Activated CD4-positive, CD25-positive, alpha-beta regulatory T cell treated with anti-CD3 and anti-CD28 coated beads, Interleukin-2, amount 50 U/mL, for 24 hours (primary cell): Measurements from ENCODE around the gene TMPRSS9.
"Not testable (repeated sequence)": the region's sequence is repeated elsewhere in the genome, so short reads cannot be mapped to it uniquely, and the experiment has no call there.

ENCODE experiments used
- ATAC-seq, 2 donors: fragments of 150-1000 bp; cut with Tn5 transposase; one replicate each; pipeline ENCODE4 v1.10.0; 2021; ENCODE audit warnings: mild to moderate bottlenecking in 1 of 2, moderate library complexity in 1 of 2

TMPRSS9 gene

DNA sequence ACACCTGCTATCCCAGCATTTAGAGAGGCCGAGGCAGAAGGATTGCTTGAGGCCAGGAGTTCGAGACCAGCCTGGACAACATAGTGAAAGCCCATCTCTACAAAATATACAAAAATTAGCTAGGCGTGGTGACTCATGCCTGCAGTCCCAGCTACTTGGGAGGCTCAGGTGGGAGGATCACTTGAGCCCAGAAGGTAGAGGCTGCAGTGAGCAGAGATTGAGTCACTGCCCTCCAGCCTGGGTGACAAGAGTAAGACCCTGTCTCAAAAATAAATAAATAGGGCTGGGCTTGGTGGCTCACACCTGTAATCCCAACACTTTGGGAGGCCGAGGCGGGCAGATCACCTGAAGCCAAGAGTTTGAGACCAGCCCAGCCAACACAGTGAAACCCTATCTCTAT, 103.6 kb downstream of the TMPRSS9 start:
- not testable (repeated sequence) for ATAC-seq

DNA sequence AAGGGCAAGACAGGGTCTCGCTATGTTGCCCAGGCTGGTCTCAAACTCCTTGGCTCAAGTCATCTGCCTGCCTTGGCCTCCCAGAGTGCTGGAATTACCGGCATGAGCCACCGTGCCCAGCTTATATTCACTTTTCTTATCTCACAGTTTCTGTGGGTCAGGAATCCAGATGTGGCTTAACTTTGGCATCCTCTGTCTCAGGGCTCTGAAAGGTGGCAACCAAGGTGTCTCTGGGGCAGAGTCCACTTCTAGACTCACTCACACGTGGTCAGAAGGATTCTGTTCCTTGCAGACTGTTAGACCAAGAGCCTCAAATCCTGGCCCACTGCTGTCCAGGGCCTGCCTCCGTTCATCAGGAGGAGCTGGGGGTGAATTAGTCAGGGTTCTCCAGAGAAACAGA, 104.3 kb downstream of the TMPRSS9 start:
- ATAC-seq: no peak

DNA sequence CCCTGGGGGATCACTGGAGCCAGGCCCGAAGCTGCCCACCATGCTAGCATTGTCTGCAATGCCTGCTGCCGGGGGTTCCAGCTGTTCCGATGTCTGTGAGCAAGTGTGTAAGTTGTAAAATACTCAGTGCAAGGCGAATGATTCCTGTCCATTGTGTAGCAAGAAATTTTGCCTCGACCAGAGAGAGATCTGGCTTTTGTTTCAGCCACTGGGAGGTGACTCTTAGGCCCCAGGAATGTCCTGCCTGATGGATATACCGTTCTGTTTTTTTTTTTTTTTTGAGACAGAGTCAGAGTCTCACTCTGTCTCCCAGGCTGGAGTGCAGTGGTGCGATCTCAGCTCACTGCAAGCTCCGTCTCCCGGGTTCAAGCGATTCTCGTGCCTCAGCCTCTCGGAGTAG, 108.5 kb downstream of the TMPRSS9 start:
- ATAC-seq: no peak

DNA sequence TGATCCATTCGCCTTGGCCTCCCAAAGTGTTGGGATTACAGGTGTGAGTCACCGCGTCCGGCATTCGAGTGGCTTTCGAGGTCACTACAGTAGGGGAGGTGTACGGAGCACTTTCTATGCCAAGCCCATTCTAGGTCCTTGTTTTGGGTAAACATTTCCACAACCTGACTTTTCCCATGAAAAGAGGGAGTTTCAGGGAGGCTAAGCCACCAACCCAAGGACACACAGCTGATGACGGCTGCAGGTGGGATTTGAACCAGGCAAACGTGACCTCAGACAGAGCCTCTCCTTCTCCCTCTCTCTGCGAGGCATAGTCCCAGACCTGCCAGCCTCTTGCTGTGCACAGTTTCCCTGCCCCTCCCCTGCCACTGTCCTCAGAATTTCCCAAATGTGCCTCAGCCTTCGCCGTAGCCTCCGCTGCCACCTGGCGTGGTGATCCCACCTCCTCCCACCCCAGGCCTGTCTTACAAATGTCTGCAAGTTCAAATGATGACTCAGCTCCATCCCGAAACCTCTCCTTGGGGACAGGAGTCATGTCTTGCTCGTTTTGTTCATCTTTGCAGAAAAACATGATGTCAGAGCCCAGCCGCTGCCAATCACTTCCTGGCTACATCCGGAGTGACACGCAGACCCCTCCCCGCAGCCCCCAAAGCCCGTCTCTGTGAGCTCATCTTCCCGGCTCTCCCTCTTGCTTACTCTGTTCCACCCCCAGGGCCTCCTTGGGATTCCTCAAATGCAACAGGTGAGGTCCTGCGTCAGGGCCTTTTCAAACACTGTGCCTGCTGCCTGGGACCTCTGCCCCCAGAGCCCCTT, 109.2 kb downstream of the TMPRSS9 start:
- ATAC-seq: peak; percentile 44 to 57

DNA sequence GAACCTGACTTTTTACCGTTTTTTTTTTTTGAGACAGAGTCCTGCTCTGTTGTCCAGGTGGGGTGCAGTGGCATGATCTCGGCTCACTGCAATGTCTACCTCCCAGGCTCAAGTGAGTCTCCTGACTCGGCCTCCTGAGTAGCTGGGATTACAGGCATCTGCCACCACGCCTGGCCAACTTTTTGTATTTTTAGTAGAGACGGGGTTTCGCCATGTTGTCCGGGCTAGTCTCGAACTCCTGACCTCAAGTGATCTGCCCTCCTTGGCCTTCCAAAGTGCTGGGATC, 109.8 kb downstream of the TMPRSS9 start:
- ATAC-seq: not testable (repeated sequence)

DNA sequence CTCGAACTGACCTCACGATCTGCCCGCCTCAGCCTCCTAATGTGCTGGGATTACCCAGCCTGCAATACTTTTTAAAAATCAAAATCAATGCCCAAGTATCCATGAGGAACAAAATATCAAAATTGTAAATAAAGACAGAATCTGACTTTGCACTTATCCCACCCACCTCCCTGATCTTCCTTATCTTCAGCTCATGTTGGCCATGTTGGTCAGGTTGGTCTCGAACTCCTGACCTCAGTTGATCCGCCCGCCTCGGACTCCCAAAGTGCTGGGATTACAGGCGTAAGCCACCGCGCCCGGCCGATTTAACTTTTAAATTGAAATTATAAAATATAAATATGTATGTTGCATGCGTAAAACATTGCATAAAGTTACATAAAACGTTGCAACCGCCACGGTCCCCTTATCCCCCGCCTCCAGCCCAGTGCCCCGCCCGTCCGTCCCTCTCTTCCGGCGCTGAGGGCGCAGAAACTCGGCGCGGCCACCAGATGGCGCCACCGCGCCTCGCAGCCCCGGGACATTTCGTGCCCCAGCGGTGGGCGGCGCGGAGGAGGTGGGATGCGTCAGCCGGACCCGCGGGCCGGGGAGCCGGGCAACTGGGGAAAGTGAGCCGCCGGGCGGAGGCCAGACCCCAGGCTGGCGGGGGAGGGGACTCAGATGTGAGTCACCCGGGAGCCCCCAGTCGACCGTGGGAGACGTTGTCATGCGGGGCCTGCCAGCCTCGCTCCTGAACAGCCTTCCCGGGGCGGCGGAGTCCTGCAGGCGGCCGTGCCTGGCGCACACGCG, 114.4 kb downstream of the TMPRSS9 start:
- ATAC-seq: peak; percentile 43 to 51

DNA sequence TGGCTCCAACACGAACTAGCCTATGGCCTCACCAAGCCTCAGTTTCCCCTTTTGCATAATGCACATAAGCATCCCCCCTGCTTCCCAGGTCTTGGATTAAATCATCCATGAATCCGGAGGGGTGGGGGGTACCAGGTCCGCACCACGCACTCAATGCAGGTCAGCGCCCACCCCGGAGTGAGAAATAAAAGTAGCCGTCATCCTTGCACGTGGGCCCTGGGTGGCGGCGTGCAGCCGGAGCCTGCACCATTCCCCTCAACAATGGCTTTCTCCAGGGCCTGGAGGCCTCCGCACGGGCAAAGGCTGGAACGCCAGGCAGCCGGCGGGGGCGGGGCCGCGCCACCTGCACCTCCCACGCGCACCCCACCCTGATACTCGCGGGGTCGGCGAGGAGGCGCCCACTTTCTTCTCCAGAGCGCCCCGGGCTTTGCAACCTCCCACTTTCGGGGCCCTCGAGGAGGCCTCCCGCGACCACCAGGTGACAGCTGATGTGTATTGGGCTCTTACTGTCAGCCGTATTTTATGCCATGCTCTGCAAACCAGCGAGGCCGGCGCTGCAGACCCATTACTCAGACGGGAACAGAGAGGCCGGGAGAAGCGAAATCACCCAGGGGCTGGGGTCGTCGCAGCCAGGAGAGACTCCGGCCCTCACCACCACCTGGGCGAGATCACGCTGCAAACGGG, 115.1 kb downstream of the TMPRSS9 start:
- peak; percentile 34 to 37 for ATAC-seq
